WTC11 (cell line): ENCODE results near the gene ATF3.

Experiments used
- ATF1 ChIP-seq: sonication (generic); formaldehyde crosslinking; IDR thresholded peaks from 2 replicates; pipeline ENCODE4 v1.8.1; 2023; ENCODE audit warnings: mild to moderate bottlenecking, moderate library complexity, missing genetic modification reagents
- NFYB ChIP-seq: sonication (generic); formaldehyde crosslinking; conservative IDR thresholded peaks from 2 replicates; pipeline ENCODE4 v1.8.0; 2022; ENCODE audit warnings: low read depth, missing genetic modification reagents
- NR3C1 ChIP-seq: sonication (generic); formaldehyde crosslinking; conservative IDR thresholded peaks from 2 replicates; pipeline ENCODE4 v1.8.1; 2023; ENCODE audit warnings: low read depth, mild to moderate bottlenecking, missing genetic modification reagents
- SP1 ChIP-seq: sonication (generic); formaldehyde crosslinking; conservative IDR thresholded peaks from 2 replicates; pipeline ENCODE4 v1.8.1; 2022; ENCODE audit warnings: missing genetic modification reagents
- TF ChIP-seq, protein P1 (sequence below): sonication (generic); formaldehyde crosslinking; IDR thresholded peaks from 2 replicates; pipeline ENCODE4 v1.8.0; 2022; ENCODE audit warnings: mild to moderate bottlenecking, missing genetic modification reagents
- TF ChIP-seq, protein P2 (sequence below): sonication (generic); formaldehyde crosslinking; IDR thresholded peaks from 2 replicates; pipeline ENCODE4 v1.8.0; 2022; ENCODE audit warnings: mild to moderate bottlenecking, missing genetic modification reagents
- TF ChIP-seq, protein P3 (sequence below): fragments of 200-600 bp; IDR thresholded peaks from 2 replicates; pipeline ENCODE4 v1.8.0; 2022; ENCODE audit warnings: antibody characterized with exemption
- TF ChIP-seq, protein P4 (sequence below): sonication (generic); formaldehyde crosslinking; IDR thresholded peaks from 2 replicates; pipeline ENCODE4 v1.8.1; 2022; ENCODE audit warnings: low read depth, missing genetic modification reagents, borderline replicate concordance
- TF ChIP-seq, protein P5 (sequence below): sonication (generic); formaldehyde crosslinking; IDR thresholded peaks from 2 replicates; pipeline ENCODE4 v1.8.1; 2023; ENCODE audit warnings: mild to moderate bottlenecking, missing genetic modification reagents, moderate library complexity
- TF ChIP-seq, protein P6 (sequence below): sonication (generic); formaldehyde crosslinking; IDR thresholded peaks from 2 replicates; pipeline ENCODE4 v1.8.1; 2023; ENCODE audit warnings: mild to moderate bottlenecking, missing genetic modification reagents, borderline replicate concordance
- TF ChIP-seq, protein P7 (sequence below): sonication (generic); formaldehyde crosslinking; IDR thresholded peaks from 2 replicates; pipeline ENCODE4 v1.8.0; 2022; ENCODE audit warnings: mild to moderate bottlenecking, missing genetic modification reagents
- TF ChIP-seq, protein P8 (sequence below): sonication (generic); formaldehyde crosslinking; conservative IDR thresholded peaks from 2 replicates; pipeline ENCODE4 v1.8.1; 2022; ENCODE audit warnings: mild to moderate bottlenecking, missing genetic modification reagents

DNA sequence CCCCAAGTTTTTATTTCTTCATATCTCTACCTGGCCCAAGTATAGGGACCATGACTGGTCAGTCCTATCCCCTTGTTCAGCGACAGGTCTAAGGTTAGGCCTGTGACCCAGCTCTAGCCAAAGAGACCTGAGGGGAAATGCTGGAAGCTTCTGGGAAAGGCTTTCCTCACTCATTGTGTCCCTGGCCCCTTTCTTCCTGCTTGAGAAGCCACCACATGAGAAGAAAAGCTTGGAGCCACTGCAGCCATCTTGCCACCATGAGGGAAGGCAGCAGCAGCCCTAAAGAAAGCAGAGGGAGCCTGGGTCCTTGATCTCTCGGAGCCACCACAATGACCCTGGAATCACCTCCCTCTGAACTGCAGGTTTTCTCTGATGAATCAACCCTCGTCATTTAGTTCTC is 43.4 kb downstream of the ATF3 start:
- TF ChIP-seq, protein P1, sequence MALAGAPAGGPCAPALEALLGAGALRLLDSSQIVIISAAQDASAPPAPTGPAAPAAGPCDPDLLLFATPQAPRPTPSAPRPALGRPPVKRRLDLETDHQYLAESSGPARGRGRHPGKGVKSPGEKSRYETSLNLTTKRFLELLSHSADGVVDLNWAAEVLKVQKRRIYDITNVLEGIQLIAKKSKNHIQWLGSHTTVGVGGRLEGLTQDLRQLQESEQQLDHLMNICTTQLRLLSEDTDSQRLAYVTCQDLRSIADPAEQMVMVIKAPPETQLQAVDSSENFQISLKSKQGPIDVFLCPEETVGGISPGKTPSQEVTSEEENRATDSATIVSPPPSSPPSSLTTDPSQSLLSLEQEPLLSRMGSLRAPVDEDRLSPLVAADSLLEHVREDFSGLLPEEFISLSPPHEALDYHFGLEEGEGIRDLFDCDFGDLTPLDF (CRISPR knock-in tag), result no peak
- TF ChIP-seq, protein P2, sequence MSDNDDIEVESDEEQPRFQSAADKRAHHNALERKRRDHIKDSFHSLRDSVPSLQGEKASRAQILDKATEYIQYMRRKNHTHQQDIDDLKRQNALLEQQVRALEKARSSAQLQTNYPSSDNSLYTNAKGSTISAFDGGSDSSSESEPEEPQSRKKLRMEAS (CRISPR knock-in tag), result no peak
- TF ChIP-seq, protein P3, sequence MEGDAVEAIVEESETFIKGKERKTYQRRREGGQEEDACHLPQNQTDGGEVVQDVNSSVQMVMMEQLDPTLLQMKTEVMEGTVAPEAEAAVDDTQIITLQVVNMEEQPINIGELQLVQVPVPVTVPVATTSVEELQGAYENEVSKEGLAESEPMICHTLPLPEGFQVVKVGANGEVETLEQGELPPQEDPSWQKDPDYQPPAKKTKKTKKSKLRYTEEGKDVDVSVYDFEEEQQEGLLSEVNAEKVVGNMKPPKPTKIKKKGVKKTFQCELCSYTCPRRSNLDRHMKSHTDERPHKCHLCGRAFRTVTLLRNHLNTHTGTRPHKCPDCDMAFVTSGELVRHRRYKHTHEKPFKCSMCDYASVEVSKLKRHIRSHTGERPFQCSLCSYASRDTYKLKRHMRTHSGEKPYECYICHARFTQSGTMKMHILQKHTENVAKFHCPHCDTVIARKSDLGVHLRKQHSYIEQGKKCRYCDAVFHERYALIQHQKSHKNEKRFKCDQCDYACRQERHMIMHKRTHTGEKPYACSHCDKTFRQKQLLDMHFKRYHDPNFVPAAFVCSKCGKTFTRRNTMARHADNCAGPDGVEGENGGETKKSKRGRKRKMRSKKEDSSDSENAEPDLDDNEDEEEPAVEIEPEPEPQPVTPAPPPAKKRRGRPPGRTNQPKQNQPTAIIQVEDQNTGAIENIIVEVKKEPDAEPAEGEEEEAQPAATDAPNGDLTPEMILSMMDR, result no peak
- TF ChIP-seq, protein P4, sequence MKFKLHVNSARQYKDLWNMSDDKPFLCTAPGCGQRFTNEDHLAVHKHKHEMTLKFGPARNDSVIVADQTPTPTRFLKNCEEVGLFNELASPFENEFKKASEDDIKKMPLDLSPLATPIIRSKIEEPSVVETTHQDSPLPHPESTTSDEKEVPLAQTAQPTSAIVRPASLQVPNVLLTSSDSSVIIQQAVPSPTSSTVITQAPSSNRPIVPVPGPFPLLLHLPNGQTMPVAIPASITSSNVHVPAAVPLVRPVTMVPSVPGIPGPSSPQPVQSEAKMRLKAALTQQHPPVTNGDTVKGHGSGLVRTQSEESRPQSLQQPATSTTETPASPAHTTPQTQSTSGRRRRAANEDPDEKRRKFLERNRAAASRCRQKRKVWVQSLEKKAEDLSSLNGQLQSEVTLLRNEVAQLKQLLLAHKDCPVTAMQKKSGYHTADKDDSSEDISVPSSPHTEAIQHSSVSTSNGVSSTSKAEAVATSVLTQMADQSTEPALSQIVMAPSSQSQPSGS (CRISPR knock-in tag), result no peak
- TF ChIP-seq NR3C1 (CRISPR knock-in tag), result no peak
- no peak for TF ChIP-seq NFYB (CRISPR knock-in tag)
- TF ChIP-seq, protein P5, sequence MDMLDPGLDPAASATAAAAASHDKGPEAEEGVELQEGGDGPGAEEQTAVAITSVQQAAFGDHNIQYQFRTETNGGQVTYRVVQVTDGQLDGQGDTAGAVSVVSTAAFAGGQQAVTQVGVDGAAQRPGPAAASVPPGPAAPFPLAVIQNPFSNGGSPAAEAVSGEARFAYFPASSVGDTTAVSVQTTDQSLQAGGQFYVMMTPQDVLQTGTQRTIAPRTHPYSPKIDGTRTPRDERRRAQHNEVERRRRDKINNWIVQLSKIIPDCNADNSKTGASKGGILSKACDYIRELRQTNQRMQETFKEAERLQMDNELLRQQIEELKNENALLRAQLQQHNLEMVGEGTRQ, result no peak
- no peak for TF ChIP-seq ATF1 (CRISPR knock-in tag)
- TF ChIP-seq, protein P6, sequence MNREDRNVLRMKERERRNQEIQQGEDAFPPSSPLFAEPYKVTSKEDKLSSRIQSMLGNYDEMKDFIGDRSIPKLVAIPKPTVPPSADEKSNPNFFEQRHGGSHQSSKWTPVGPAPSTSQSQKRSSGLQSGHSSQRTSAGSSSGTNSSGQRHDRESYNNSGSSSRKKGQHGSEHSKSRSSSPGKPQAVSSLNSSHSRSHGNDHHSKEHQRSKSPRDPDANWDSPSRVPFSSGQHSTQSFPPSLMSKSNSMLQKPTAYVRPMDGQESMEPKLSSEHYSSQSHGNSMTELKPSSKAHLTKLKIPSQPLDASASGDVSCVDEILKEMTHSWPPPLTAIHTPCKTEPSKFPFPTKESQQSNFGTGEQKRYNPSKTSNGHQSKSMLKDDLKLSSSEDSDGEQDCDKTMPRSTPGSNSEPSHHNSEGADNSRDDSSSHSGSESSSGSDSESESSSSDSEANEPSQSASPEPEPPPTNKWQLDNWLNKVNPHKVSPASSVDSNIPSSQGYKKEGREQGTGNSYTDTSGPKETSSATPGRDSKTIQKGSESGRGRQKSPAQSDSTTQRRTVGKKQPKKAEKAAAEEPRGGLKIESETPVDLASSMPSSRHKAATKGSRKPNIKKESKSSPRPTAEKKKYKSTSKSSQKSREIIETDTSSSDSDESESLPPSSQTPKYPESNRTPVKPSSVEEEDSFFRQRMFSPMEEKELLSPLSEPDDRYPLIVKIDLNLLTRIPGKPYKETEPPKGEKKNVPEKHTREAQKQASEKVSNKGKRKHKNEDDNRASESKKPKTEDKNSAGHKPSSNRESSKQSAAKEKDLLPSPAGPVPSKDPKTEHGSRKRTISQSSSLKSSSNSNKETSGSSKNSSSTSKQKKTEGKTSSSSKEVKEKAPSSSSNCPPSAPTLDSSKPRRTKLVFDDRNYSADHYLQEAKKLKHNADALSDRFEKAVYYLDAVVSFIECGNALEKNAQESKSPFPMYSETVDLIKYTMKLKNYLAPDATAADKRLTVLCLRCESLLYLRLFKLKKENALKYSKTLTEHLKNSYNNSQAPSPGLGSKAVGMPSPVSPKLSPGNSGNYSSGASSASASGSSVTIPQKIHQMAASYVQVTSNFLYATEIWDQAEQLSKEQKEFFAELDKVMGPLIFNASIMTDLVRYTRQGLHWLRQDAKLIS (CRISPR knock-in tag), result no peak
- TF ChIP-seq, protein P7, sequence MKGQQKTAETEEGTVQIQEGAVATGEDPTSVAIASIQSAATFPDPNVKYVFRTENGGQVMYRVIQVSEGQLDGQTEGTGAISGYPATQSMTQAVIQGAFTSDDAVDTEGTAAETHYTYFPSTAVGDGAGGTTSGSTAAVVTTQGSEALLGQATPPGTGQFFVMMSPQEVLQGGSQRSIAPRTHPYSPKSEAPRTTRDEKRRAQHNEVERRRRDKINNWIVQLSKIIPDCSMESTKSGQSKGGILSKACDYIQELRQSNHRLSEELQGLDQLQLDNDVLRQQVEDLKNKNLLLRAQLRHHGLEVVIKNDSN (CRISPR knock-in tag), result no peak
- TF ChIP-seq SP1 (CRISPR knock-in tag), result no peak
- TF ChIP-seq, protein P8, sequence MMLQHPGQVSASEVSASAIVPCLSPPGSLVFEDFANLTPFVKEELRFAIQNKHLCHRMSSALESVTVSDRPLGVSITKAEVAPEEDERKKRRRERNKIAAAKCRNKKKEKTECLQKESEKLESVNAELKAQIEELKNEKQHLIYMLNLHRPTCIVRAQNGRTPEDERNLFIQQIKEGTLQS (CRISPR knock-in tag), result no peak
